NCI-H82 (cell line): ENCODE results near the gene TSHZ3.

ENCODE experiments used
- DNase-seq: peaks from one replicate; lab custom pipeline; 2025; lab: John Stamatoyannopoulos, UW

Gene TSHZ3

GRCh38 chr19:31353833-31354232, 4.6 kb upstream of the TSHZ3 start:
- no peak for DNase-seq

GRCh38 chr19:31352782-31353651, 3.8 kb upstream of the TSHZ3 start:
- no peak for DNase-seq

DNA sequence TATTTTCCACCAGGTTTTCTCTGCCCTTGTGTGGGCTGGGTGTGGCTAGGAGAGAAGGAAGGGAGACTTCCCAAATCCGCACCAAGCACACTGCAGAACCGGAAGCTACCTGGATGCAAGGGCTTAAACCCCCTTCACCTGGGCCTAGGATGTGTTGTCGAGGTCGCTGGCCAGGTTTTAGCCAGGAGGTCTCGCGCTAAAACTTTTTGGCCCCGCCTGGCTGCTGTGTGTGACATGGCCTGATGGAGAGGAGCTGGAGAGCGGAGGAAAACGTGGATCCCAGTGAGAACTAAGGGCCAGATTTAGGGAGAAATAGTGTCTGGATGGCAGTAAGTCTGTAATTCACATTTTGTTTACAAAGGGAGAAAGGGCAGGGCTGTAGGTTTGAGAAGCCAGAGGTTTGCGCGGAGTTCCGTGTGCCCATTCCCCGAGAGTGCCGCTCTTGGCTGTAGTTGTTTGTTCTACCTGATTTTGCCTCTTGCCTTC, 3.1 kb upstream of the TSHZ3 start:
- no peak for DNase-seq

- DNase-seq: peak; percentile 75
Observed at GRCh38 chr19:31351855-31352195, 2.6 kb upstream of the TSHZ3 start.

- DNase-seq: peak; percentile 37
Observed at GRCh38 chr19:31351056-31351854, 2.0 kb upstream of the TSHZ3 start.

- peak; percentile 57 for DNase-seq
Observed at GRCh38 chr19:31350693-31351055, 1.4 kb upstream of the TSHZ3 start.

DNA sequence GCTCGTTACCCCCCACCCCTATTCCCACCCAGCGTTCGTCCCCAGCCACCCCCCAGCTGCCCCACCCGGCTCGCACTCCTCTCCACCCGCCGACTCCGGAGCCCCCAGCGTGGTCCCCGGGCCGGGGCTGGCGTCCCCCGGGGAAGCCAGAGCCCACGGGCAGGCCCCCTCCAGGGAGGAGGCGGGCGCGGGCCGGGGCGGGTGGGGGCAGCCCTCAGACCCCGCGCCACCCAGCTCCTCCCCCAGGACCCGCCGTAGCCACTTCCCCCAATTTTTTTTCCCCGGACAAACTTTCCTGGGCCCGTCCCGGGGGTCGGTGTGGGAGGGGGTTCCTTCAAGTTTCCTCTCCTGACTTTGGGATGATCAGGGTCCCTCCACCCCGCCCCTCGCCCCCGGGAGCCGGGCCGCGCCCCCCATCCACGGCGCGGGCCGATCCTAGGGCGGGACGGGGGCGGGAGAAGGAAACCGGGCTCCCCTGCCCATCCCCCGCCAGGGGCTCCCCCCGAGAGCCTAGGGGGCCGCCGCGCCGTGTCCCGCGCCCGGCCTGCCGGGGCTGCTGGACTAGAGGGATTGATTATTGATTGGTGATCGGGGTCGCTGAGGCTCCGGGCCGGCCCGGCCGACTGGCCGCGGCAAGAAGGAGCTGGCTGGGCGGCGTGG, 927 bp upstream of the TSHZ3 start:
- peak; percentile 22 for DNase-seq

DNA sequence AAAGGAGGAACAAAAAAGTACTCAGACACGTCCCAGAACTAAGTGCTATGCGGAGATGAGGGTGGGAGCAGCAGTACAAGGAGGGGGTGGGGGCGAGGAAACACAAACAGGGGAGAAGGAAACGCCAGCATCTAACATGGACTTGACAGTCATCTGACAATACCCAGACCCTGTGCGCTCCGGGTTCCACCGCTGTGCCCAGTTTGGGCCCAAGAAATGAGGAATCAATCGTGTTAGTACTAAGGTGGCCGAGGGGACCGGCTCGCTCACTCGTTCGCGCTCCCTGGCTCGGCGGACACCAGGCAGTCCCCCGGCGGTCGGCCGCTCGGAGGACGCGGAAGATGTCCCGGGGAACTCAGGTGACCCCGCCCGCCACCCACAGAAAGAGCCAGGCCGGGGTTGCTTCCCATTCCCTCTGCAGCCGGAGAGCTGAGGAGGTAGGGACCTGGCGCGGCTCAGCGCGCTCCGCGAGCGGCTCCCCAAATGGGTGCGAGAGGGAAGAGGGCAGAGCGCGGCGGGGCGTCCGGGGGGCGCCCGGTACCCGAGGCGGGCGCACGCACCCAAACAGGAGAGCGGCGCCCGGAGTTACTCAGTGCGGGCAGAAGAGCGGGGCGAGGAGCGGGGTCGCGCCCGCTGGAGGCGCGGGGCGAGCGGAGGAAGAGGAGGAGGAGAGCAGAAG, 616 bp downstream of the TSHZ3 start:
- DNase-seq: peak; percentile 29

DNA sequence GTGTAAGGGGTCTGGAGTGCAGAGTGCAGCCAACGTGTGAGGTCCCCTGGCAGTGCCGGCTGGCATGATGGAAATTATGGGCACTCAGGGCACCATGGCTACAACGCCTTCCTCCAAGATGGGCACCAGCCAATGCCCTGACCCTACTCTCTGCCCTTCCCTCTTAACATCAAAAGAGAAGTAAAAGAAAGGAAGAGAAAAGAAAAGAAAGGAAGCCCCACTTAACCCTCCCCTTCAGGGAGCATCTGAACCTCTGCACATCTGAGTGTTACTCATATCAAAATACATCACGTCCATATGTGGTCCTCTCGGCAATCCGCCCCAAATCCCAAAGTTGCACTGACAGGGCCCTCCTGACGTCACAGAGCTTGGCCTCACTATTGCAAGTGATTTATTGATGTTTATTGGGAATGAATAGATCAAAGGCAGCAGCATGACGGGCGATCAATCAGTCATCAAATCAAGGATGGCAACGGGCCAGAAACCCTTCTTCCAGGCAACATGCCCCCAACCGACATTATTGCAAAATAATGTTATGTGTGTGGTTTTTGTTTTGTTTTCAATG, 1.3 kb downstream of the TSHZ3 start:
- DNase-seq: no peak

DNA sequence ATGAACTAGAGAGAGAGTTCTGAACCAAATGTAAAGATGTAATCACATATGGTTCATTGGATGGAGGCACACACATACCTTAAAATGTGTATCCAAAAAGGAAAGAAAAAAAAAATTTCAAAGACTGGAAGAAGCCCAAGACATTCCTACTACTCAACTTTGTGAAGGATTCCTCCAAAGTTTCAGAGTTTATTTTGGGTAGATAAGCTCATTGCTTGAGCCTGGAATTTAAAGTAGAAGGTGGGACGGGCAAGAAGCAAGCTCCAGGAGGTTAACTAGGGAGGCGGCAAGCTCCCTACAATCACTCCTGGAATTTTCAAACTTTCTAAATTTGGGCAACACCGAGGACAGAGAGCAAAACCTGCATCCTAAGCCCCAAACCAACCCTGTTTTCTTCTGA, 1.9 kb downstream of the TSHZ3 start:
- no peak for DNase-seq

DNA sequence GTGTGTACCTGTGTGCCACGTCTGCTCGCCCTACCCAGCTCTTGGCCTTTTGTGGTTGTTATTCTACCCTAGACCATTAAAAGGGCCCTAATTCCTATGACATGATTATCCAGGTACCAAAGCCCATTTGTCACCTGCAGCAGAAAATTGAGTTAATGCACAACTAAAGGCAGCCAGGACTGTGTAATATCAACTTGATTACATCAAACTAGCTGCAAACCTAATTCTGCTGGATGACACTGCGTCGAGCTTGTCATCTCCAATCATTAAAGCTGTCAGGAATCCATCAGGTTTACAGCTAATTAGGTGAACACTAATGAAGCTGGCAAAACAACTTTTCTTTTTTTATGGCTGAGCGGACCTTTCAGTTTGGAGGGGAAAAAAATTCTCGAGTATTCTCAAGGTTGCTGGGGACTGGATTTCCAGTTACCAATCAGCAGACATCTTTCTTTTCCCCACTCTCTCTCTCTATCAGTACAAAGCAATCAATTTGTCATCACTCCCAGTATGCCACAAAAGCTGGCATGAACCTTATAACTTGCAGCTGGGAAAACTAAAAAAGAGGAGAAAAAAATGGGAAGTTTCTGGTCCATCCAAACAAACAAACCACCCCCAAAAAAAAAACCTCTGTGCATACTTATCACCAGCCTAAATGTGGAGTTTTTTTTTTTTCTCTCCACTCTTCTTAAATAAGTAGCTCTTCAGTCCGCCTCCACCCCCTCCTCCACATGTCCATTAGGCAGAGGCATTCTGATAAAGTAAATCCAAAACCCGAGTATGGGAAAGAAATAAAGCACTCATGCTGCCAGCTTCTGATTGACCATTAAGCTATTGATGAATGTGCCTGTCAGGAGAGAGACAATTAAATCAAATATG, 2.8 kb downstream of the TSHZ3 start:
- peak; percentile 19 for DNase-seq

GRCh38 chr19:31344403-31344802, 4.8 kb downstream of the TSHZ3 start:
- peak; percentile 53 for DNase-seq

GRCh38 chr19:31342926-31343325, 6.3 kb downstream of the TSHZ3 start:
- DNase-seq: no peak

DNA sequence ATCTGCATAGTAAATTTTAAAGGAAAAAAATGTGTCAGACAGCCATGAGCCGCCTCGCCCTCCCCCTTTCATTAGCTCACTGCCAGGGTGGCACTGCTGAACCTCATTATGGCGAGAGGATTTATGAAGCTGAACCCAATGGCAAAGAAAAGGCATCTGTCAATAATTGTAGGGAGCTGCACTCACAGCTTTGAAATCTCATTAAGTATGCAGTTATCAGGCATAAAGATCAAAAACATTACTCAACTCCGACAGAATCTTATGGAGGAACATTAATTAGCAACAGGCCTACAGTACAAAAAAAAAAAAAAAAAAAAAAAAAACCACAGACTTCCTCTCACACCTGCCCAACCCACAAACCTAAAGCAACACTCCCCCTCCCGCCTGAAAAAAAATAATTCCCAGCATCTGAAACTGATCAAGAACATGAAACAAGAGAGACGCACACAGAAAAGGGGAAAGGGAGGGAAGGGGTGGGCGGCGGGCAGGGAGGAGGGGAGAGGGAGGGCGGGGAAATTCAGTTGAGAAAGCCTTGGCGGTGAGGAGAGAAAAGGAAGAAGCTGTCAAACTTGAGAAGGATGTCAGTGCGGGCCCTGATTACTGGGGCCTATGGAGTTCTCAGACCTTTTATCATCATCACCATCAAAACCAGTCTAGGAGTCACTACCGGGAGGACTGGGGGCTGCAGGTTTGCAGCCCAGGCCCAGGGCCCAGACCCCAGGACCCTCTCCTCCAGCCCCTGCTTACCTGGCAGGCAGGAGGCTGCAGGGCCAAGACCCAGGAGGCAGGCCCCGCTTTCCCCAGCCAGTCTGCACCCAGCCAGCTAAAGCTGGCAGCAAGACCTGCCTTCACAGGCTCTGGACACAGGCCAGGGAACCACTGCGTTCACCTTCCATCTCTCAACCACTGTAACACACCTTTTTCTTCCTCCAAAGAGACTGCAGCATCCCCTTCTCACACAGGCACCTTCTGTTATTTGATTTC, 8.9 kb downstream of the TSHZ3 start:
- DNase-seq: peak; percentile 68

- DNase-seq: peak; percentile 79
Observed at GRCh38 chr19:31339411-31339810, 9.8 kb downstream of the TSHZ3 start.

GRCh38 chr19:31338069-31338776, 11.0 kb downstream of the TSHZ3 start:
- DNase-seq: peak; percentile 94

DNA sequence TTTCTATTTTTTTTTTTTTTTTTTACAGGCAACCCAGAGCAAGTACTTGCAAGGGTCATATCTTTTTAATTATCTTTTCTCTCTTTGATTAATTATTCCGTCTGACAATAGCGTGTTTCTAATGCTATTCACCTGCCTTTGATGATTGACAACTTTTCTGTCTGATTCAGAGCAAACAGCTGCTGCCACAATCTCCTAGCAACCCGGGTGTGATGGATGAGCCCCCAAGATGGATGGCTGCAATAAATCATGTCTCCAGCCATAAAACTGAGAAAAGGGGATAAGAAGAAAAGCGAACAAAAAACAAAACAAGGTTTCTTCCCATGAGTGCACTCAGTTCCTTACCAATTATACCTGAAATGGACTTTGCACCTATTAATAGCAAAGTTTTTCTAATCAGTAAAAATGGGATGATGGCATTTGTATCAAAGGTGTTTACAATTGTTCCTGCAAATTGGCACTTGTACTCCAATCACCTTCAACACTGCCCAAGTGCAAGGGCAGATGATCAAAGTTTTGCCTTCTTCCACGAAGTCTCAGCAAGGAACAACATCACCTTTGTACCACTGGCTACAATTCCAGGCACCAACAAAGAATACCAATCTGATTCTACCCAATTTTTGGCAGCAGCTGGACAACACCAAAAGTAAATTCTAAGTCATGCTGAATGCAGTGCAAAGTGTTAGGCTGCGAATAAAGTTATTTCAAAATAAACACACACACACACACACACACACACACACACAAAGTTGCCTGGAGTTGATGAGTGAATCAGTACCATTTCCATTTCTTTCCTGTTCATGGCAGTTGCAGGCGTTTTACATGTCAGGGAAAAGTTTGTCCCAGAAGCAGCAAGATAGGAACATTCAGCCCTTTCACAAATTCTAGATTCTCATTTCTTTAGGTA, 12.0 kb downstream of the TSHZ3 start:
- DNase-seq: peak; percentile 41

DNA sequence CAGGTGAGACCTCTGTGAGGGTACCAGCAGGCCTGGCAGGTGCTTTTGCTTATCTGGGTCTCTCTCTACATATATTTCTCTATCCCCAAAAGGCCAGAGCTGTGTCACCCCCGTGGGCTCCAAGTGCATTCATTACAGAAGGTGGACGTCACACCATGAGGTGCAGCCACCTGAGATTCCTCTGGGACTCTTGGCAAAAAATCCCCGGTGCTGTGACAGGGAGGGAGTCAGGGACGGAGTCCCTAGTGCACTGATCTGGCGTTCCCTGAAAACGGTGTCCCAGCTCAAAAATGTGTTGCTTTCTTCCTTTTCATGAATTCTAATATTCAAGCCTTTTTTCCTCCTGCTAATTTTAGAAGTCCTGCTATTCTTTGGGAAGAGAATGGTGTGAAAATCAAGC, 13.5 kb downstream of the TSHZ3 start:
- DNase-seq: no peak
